Measurements from ENCODE around the gene SMIM8. TPM values are rescaled to one million over a fixed set of nuclear protein-coding genes. Genes with fewer than 3 reads are reported as not detected.

The SMIM8 gene
- total RNA-seq, 1 experiment from 2014 or later = 6.6 TPM

DNA sequence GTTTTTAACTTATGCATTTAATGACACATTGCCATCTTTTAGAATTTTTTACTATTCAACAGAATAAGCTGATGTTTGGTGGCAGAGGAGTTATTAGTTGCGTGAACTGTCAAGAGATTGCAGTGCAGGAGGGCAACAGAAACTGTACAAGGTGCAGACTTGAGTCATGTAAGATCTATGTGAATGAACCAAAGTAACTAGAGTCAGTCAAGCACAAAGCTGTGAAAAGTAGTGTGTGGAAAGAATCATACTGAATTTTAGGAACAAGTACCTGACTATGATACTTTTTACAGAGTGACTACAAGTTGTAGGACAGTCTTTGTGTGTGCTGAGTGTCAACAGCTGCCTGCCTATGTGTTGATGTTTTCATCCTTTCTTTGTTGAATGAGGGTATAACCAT, 19.5 kb downstream of the SMIM8 start:
- H3K79me2 ChIP-seq (ENCODE audit: insufficient read depth, low read length) = no peaks in the 10 kb centered on the region

More for the DNA sequence above, 19.5 kb downstream of the SMIM8 start:
- no peak overlapping the region for H4K91ac ChIP-seq (ENCODE audit: insufficient read length, low read depth, low read length)
- no peak overlapping the region for H2AFZ ChIP-seq (ENCODE audit: low read length)
- H2BK20ac ChIP-seq (ENCODE audit: low read depth, low read length, poor library complexity, severe bottlenecking) = no peak overlapping the region
- Mint-ChIP-seq H3K36me3 (ENCODE audit: insufficient read depth in 1 of 3, low read depth in 3 of 3) (no peaks in the 10 kb centered on the region; a peak in 1 of 7 replicates), H3K4me3 (no peak overlapping the region), H3K27ac (no peak overlapping the region), H3K27me3 (ENCODE audit: low read depth) (no peaks in the 10 kb centered on the region), H3K4me1 (no peaks in the 10 kb centered on the region; a peak in 1 of 4 replicates), H3K9me3 (no peaks in the 10 kb centered on the region)
- H3K9ac ChIP-seq (ENCODE audit: extremely low read depth, insufficient read length, low read length) = no peak overlapping the region
- no peak overlapping the region for H3K14ac ChIP-seq (ENCODE audit: insufficient read depth, low read length)
- H2BK15ac ChIP-seq (ENCODE audit: low read depth, low read length) = no peak overlapping the region
- TF ChIP-seq, protein P1, sequence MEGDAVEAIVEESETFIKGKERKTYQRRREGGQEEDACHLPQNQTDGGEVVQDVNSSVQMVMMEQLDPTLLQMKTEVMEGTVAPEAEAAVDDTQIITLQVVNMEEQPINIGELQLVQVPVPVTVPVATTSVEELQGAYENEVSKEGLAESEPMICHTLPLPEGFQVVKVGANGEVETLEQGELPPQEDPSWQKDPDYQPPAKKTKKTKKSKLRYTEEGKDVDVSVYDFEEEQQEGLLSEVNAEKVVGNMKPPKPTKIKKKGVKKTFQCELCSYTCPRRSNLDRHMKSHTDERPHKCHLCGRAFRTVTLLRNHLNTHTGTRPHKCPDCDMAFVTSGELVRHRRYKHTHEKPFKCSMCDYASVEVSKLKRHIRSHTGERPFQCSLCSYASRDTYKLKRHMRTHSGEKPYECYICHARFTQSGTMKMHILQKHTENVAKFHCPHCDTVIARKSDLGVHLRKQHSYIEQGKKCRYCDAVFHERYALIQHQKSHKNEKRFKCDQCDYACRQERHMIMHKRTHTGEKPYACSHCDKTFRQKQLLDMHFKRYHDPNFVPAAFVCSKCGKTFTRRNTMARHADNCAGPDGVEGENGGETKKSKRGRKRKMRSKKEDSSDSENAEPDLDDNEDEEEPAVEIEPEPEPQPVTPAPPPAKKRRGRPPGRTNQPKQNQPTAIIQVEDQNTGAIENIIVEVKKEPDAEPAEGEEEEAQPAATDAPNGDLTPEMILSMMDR (conservative IDR thresholded peaks at IDR 0.05) = no peak
- H3K27ac ChIP-seq (ENCODE audit: insufficient read length, low read depth, low read length) = no peak overlapping the region
- WGBS (ENCODE audit: extremely low coverage, insufficient read length, low lambda C conversion rate) = no CpG with 5 or more reads among the region's 1 CpG
- no peak overlapping the region for H3T11ph ChIP-seq (ENCODE audit: low read length)
- no peak for DNase-seq
- no peak overlapping the region for H2BK12ac ChIP-seq (ENCODE audit: insufficient read length, low read depth, low read length)
- no peak overlapping the region for H3K23ac ChIP-seq (ENCODE audit: insufficient read length, low read depth, low read length)
- no peak overlapping the region for H3K56ac ChIP-seq (ENCODE audit: insufficient read length, low read depth, low read length)
- H4K8ac ChIP-seq (replicated peaks; ENCODE audit: insufficient read length, low read depth, low read length) = no peak overlapping the region
- no peak overlapping the region for H4K5ac ChIP-seq (ENCODE audit: insufficient read length, low read depth, low read length)
- no peaks in the 10 kb centered on the region for H3K27me3 ChIP-seq (ENCODE audit: insufficient read depth, low read length)
- no peak overlapping the region for H2BK120ac ChIP-seq (ENCODE audit: low read depth, low read length, poor library complexity, severe bottlenecking)
- no peaks in the 10 kb centered on the region for H3K79me1 ChIP-seq (ENCODE audit: insufficient read depth, low read depth, low read length, poor library complexity, severe bottlenecking)
- no peak overlapping the region for H3K4ac ChIP-seq (ENCODE audit: low read depth, low read length)
- H3K18ac ChIP-seq (ENCODE audit: insufficient read length, low read depth, low read length) = no peak overlapping the region
- no peaks in the 10 kb centered on the region for H4K20me1 ChIP-seq (ENCODE audit: control insufficient read depth, insufficient read depth, insufficient read length)
- no peaks in the 10 kb centered on the region for H3K9me3 ChIP-seq (ENCODE audit: control insufficient read depth, low read depth, low read length)
- no peak overlapping the region for H2AK5ac ChIP-seq (ENCODE audit: insufficient read length, low read length)
- no peak overlapping the region for H3K4me2 ChIP-seq (ENCODE audit: insufficient read depth, insufficient read length, low read length)
- H3K4me1 ChIP-seq (ENCODE audit: insufficient read depth, low read length) = no peaks in the 10 kb centered on the region
- no peak overlapping the region for H2BK5ac ChIP-seq (ENCODE audit: insufficient read length, low read length)
- no peaks in the 10 kb centered on the region for H3K23me2 ChIP-seq (ENCODE audit: insufficient read length, low read depth, low read length, poor library complexity, severe bottlenecking)

Measured in H9 (cell line).